Activated naive CD8-positive, alpha-beta T cell treated with anti-CD3 and anti-CD28 coated beads, Interleukin-2, amount 10 ng/mL, durations not matched to agents 7 days and 5 days (primary cell): ENCODE results near the gene FBLN1. TPM values are rescaled to one million over a fixed set of nuclear protein-coding genes. Genes with fewer than 3 reads are reported as not detected.

Experiments
- ATAC-seq: fragments of 150-1000 bp; cut with Tn5 transposase; one replicate; pipeline ENCODE4 v1.10.0; 2021; ENCODE audit warnings: low read depth, moderate library complexity
- POLR2A ChIA-PET: fragments of 350-600 bp; sonication (Branson Sonifier 250); formaldehyde crosslinking; loops from one replicate; lab custom pipeline; 2021; ENCODE audit warnings: antibody characterized with exemption; lab: Charles Lee
- DNase-seq: peaks from one replicate; pipeline ENCODE4 v3.0.0; 2021
- H3K27ac Mint-ChIP-seq: one replicate; pipeline ENCODE4 v1.8.0; 2022; ENCODE audit warnings: mild to moderate bottlenecking, mixed read lengths
- H3K27me3 Mint-ChIP-seq: one replicate; pipeline ENCODE4 v1.8.0; 2022; ENCODE audit warnings: mild to moderate bottlenecking, moderate library complexity, mixed read lengths
- H3K36me3 Mint-ChIP-seq: one replicate; pipeline ENCODE4 v1.8.0; 2021; ENCODE audit warnings: mild to moderate bottlenecking, mixed read lengths
- H3K4me1 Mint-ChIP-seq: one replicate; pipeline ENCODE4 v1.8.0; 2021; ENCODE audit warnings: mixed read lengths
- H3K4me3 Mint-ChIP-seq: one replicate; pipeline ENCODE4 v1.8.0; 2022; ENCODE audit warnings: mild to moderate bottlenecking, moderate library complexity, mixed read lengths
- H3K9me3 Mint-ChIP-seq: one replicate; pipeline ENCODE4 v1.8.0; 2021; ENCODE audit warnings: mixed read lengths
- total RNA-seq, 2 experiments: library from RNA; stranded (reverse); gene quantifications; one replicate each; pipeline ENCODE4 v1.2.3, GENCODE V29; 2021

FBLN1 gene
- total RNA-seq, 2 experiments from 2014 or later: not detected

GRCh38 chr22:45647532-45648225, 145.0 kb downstream of the FBLN1 start:
- no peaks in the 10 kb centered on the region for H3K9me3 Mint-ChIP-seq
- no peak overlapping the region for H3K27ac Mint-ChIP-seq
- POLR2A ChIA-PET: no interaction called here
- ATAC-seq (no peak), DNase-seq (no peak)
- H3K27me3 Mint-ChIP-seq: peaks cover 20% of the 10 kb centered on the region
- H3K4me3 Mint-ChIP-seq: no peak overlapping the region
- peaks cover 16% of the 10 kb centered on the region for H3K4me1 Mint-ChIP-seq
- H3K36me3 Mint-ChIP-seq: no peaks in the 10 kb centered on the region

- Mint-ChIP-seq H3K36me3 (no peaks in the 10 kb centered on the region), H3K9me3 (no peaks in the 10 kb centered on the region), H3K27ac (no peak overlapping the region), H3K27me3 (peaks cover 18% of the 10 kb centered on the region), H3K4me3 (no peak overlapping the region), H3K4me1 (peaks cover 11% of the 10 kb centered on the region)
- POLR2A ChIA-PET: no interaction called here
- ATAC-seq (no peak), DNase-seq (no peak)
These were observed 145.8 kb downstream of the FBLN1 start for GRCh38 chr22:45648301-45649117.

GRCh38 chr22:45649809-45650208, 147.1 kb downstream of the FBLN1 start:
- no peaks in the 10 kb centered on the region for H3K9me3 Mint-ChIP-seq
- no peak for DNase-seq
- H3K27me3 Mint-ChIP-seq: peaks cover 11% of the 10 kb centered on the region
- H3K27ac Mint-ChIP-seq: no peak overlapping the region
- POLR2A ChIA-PET: no interaction called here
- ATAC-seq: no peak
- H3K4me1 Mint-ChIP-seq: peaks cover 11% of the 10 kb centered on the region
- no peak overlapping the region for H3K4me3 Mint-ChIP-seq
- no peaks in the 10 kb centered on the region for H3K36me3 Mint-ChIP-seq

GRCh38 chr22:45650721-45651120, 148.0 kb downstream of the FBLN1 start:
- DNase-seq (no peak), ATAC-seq (no peak)
- no peak overlapping the region for H3K27ac Mint-ChIP-seq
- H3K9me3 Mint-ChIP-seq: no peaks in the 10 kb centered on the region
- no peak overlapping the region for H3K4me3 Mint-ChIP-seq
- POLR2A ChIA-PET: no interaction called here
- peaks cover 8% of the 10 kb centered on the region for H3K27me3 Mint-ChIP-seq
- H3K36me3 Mint-ChIP-seq: no peaks in the 10 kb centered on the region
- peaks cover 10% of the 10 kb centered on the region for H3K4me1 Mint-ChIP-seq

Other genes with a start within 250 kb of the FBLN1 start
- gene UPK3A, start 217.9 kb upstream of the FBLN1 start, total RNA-seq: not detected
- gene FAM118A, start 192.9 kb upstream of the FBLN1 start, total RNA-seq: 10 to 100 TPM; 71.9 to 77.0 TPM
- 1 to 10 TPM; 2.4 to 2.5 TPM for gene SMC1B, start 89.3 kb upstream of the FBLN1 start, total RNA-seq
- 10 to 100 TPM; 11.2 to 12.1 TPM for gene RIBC2, start 89.2 kb upstream of the FBLN1 start, total RNA-seq
- gene ATXN10, start 169.0 kb downstream of the FBLN1 start, total RNA-seq: 10 to 100 TPM; 75.9 to 81.0 TPM